Bone marrow (tissue), 2 donors: ENCODE data around the gene PIK3R3.

Experiments used
- DNase-seq, 2 donors: peaks; one replicate each; lab custom pipeline; 2025; lab: John Stamatoyannopoulos, UW

The PIK3R3 gene

GRCh38 chr1:46132529-46133180, at the start of gene PIK3R3:
Gene PIK3R3, minus strand, starts transcription at chr1:46132629. Its CDS starts 677 bp downstream, at chr1:46131952.
- DNase-seq, result peak; percentile 71 to 91

GRCh38 chr1:46181343-46182260, 49.2 kb upstream of the PIK3R3 start:
- no peak for DNase-seq

GRCh38 chr1:46180082-46180616, 47.7 kb upstream of the PIK3R3 start:
- no peak for DNase-seq

- DNase-seq, result peak; percentile 8 to 63
Observed at GRCh38 chr1:46179138-46180081, 47.0 kb upstream of the PIK3R3 start.

GRCh38 chr1:46176211-46176865, 43.9 kb upstream of the PIK3R3 start, which contains the start of gene P3R3URF:
Gene P3R3URF, minus strand, starts transcription at chr1:46176488. Its CDS starts 17 bp downstream, at chr1:46176471.
- DNase-seq, result no peak

- no peak for DNase-seq
Observed at GRCh38 chr1:46175243-46175642, 42.8 kb upstream of the PIK3R3 start.

GRCh38 chr1:46174448-46175231, 42.2 kb upstream of the PIK3R3 start, which contains the start of gene TSPAN1:
Gene TSPAN1, plus strand, starts transcription at chr1:46175087. Its CDS starts 6,021 bp downstream, at chr1:46181108.
- no peak for DNase-seq

GRCh38 chr1:46173361-46173856, 41.0 kb upstream of the PIK3R3 start:
- no peak for DNase-seq

GRCh38 chr1:46172321-46172720, 39.9 kb upstream of the PIK3R3 start:
- no peak for DNase-seq

GRCh38 chr1:46171871-46172270, 39.4 kb upstream of the PIK3R3 start:
- DNase-seq, result no peak

- DNase-seq, result no peak
Observed at GRCh38 chr1:46171351-46171750, 38.9 kb upstream of the PIK3R3 start.

- DNase-seq, result no peak
Observed at GRCh38 chr1:46169811-46170454, 37.5 kb upstream of the PIK3R3 start.

- DNase-seq, result no peak
Observed at GRCh38 chr1:46168477-46168876, 36.0 kb upstream of the PIK3R3 start.

- peak; percentile 33 to 51 for DNase-seq
Observed at GRCh38 chr1:46166521-46167462, 34.4 kb upstream of the PIK3R3 start.

- DNase-seq, result no peak
Observed at GRCh38 chr1:46160212-46160611, 27.8 kb upstream of the PIK3R3 start.

GRCh38 chr1:46159516-46159915, 27.1 kb upstream of the PIK3R3 start:
- DNase-seq, result no peak

GRCh38 chr1:46158312-46159281, 26.2 kb upstream of the PIK3R3 start:
- DNase-seq, result no peak
